GM18909 (cell line): ENCODE results near the gene ARSG.
"Not testable (repeated sequence)": the region's sequence is repeated elsewhere in the genome, so short reads cannot be mapped to it uniquely, and the experiment has no call there.

Source experiments
- ATAC-seq: cut with Tn5 transposase; IDR thresholded peaks from one replicate; pipeline ENCODE4 v1.9.1; 2021; ENCODE audit warnings: mild to moderate bottlenecking; ENCODE audit not compliant: unreplicated experiment, poor library complexity

ARSG gene

GRCh38 chr17:68356949-68357455, 65.7 kb downstream of the ARSG start:
- ATAC-seq: no peak

DNA sequence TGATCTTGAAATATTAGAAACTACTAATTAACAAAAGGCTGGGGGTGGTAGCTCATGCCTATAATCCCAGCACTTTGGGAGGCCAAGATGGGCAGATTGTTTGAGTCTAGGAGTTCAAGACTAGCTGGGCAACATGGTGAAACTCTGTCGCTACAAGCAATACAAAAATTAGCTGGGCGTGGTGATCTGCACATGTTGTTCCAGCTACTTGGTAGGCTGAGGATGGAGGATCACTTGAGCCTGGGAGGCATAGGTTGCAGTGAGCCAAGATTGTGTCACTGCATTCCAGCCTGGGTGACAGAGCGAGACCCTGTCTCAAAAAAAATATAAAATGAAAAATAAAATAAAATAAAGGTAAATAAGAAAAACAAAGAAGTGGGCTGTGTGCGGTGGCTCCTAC, 66.6 kb downstream of the ARSG start:
- ATAC-seq: no peak

DNA sequence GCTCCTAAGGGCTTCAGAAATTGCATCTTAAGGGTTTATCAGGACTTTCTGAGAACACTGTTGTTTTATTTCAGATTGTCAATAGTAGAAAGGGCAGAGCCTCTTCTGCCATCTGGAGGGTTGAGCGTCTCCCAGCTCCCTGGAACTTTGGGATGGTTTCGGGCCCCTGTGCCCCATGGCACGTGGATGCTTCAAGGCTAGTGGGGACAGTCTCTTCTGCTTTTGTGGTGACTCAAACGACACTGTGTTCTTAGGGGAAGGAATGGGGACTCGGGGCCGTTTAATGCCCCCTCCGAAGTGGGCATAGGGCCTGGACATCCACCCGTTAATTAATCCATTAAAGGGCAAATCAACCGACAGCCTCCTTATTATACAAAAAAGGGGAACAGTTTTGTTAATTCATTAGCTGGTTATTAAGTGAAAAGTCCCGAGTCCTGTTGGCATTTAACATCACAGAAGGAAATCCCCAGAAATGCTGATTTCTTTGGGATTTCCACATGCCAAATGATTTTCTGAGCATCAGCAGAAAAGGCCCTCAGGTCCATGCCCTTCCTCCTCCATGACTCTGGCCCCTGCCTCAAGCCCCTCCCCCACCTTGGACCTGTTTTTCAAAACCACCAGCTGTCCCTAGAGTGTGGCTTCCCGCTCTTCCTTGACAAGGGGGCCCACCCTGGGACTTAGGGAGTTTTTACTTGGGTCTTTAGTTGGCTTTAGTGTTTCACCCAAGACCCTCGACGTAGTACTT, 68.7 kb downstream of the ARSG start:
- ATAC-seq: no peak

- ATAC-seq: no peak
Measured at GRCh38 chr17:68365469-68365868, 74.2 kb downstream of the ARSG start.

DNA sequence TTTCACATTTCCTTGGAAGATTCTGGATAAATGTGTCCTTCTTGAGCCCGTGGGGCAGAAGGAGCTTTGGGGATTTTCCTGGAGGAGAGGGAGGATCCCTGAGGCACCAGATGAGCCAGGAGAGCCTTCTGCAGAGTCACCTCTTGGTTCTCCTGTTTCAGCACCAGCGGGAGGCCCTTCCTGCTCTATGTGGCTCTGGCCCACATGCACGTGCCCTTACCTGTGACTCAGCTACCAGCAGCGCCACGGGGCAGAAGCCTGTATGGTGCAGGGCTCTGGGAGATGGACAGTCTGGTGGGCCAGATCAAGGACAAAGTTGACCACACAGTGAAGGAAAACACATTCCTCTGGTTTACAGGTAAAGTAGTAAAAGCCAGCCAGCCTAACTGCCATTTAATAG, 77.1 kb downstream of the ARSG start:
- ATAC-seq: no peak

GRCh38 chr17:68375566-68375965, 84.3 kb downstream of the ARSG start:
- ATAC-seq: no peak

DNA sequence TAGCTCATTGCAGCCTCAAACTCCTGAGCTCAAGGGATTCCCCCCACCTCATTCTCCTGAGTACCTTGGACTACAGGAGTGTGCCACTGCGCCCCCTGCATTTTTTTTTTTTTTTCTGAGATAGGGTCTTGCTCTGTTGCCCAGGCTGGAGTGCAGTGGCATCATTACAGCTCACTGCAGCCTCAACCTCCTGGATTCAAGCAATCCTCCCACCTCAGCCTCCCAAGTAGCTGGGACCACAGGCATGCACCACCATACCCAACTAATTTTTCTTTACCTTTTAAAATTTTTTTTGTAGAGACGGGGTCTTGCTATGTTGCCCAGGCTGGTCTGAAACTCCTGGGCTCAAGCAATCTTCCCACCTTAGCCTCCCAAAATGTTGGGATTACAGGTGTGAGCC, 84.9 kb downstream of the ARSG start:
- ATAC-seq: not testable (repeated sequence)

DNA sequence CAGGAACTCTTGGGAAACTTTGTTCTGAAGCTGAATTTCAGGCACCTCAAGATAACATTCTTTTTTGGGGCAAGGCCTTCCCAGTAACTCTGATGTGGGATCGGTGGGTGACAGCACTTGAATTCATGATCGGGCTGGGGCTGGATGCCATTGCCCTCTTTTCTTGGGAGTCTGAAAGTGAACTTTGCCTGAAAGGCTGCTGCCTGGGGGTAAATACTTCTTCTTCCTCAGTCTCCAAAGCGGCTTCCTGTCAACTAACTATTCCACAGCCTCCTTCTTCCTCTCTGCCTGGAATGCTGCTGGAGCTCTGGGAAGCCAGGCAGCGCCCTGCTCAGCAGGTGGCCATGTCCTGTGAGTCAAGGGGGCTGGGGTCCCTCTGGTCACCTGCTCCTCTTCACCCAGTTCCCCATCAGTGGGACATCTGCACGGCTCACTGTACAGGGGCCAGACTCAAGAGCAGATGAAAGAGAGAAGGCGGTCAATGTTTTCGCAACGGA, 86.5 kb downstream of the ARSG start:
- ATAC-seq: no peak

DNA sequence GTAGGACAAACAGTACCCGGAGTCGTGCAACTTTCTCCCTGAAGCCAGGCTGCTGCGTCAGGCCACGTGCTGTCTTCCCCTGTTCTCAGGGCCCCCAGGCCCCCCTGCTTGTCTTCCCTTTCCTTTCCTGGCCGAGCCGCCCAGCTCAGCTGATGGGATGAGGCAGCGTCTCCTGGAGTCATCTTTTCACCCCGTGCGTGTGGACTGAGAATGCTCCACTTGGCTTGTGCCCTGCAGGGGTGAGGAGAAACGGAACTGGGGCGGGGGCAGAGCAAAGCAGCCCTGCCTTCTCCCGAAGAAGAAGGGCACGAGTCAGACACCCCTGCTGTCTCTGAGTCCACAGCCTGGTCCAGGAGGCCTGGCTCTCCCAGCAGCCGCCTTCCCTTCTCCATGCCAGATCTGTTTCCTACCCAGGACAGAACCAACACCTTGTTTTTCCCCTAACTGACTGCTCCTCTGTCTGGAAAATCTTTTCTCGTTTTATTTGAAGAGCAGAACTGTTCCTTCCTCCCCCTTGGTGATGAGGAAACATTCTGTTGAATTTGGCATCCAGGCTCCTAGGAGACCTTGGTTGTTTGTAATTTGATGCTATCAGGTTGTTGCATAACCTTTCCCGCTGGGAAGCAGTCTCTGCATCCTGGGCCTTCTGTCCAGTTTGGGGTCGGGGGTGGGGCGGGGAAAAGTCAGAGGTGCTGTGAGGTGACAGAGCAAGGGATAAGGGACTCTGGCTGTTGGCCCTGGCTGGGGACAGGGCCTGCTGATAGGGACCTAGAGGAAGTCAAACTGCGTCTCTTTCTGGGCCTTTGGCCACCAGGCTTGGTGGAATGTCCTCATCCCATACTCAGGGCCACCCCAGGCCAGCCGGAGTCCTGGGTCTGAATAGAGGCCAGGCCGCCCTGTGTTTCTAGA, 87.2 kb downstream of the ARSG start:
- no peak for ATAC-seq

- ATAC-seq: no peak
Measured at GRCh38 chr17:68379177-68379510, 87.8 kb downstream of the ARSG start.

DNA sequence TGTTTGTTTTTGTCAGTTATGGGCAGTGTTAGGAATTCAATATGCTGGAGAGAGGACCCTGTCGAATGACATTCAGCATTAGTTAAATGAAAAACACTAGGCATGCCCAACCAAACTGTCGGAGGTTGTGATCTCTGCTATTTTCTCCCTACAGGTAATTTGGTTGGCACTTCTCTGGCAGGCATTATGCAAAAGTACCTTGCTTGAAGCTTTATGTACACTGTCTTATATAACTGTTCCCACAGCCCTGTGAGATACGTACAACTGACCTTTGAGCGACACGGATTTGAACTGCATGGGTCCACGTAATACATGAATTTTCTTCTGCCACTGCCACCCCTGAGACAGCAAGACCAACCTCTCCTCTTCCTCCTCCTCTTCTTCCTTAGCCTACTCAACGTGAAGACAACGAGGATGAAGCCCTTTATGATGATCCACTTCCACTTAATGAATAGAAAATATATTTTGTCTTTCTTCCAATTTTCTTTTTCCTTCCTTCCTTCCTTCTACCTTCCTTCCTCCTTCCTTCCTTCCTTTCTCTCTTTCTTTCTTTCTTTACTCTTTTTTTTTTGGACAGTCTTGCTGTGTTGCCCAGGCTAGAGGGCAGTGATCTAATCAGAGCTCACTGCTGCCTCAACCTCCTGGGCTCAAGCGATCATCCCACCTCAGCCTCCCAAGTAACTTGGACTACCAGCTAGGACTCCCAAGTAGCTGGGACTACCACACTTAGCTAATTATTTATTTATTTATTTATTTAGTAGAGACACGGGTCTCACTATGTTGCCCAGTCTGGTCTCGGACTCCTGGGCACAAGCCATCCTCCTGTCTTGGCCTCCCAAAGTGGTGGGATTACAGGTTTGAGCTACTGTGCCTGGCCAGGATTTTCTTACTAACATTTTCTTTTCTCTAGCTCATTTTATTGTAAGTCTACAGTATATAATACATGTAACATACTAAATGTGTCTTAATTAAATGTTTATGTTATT, 88.7 kb downstream of the ARSG start:
- ATAC-seq: no peak

- no peak for ATAC-seq
Measured at GRCh38 chr17:68381076-68381900, 90.0 kb downstream of the ARSG start.

GRCh38 chr17:68382582-68383085, 91.3 kb downstream of the ARSG start:
- ATAC-seq: no peak

- ATAC-seq: no peak
Measured at GRCh38 chr17:68383120-68383442, 91.8 kb downstream of the ARSG start.

- no peak for ATAC-seq
Measured at GRCh38 chr17:68383443-68384321, 92.4 kb downstream of the ARSG start.

DNA sequence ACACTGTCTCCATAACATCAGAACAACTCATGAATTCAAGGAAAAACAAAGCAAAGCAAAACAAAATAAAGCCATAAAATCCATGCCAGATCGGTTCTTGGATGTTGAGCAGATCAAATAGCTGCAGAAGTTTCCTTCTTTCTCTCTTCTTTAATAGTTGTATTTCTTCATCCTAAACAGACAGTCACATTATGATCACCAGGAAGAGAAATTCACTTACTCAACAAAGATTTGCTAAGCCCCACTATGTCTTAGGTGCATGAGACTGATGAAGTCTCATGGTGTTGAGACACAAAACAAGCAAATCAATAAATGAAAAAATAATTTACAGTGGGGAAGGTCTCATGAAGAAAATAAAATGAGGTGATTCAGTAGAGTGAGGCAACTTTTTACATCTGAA, 93.2 kb downstream of the ARSG start:
- ATAC-seq: no peak

DNA sequence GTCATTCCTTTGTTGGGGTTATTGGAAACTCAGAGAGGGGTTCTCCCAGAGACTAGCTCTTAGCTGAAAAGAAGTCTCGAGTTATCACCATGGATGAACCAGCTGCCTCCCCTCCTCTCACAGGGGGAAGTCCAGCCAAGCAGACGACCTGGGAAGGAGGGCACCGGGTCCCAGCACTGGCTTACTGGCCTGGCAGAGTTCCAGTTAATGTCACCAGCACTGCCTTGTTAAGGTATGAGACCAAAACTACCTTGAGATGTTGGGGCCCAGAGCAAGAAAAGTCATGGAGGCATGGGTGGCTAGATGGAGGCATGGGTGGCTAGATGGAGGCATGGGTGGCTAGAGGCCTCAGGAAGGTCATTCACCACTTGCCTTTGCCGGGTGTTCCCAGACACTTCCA, 93.6 kb downstream of the ARSG start:
- ATAC-seq: no peak

GRCh38 chr17:68385490-68386215, 94.4 kb downstream of the ARSG start:
- no peak for ATAC-seq
